ENCODE results near the gene MYL3. TPM values are rescaled to one million over a fixed set of nuclear protein-coding genes. Genes with fewer than 3 reads are reported as not detected.

The MYL3 gene
- total RNA-seq, 2 donors from 2014 or later = not detected

Other genes with a start within 250 kb of the MYL3 start
- 1 to 10 TPM; 2.0 to 8.1 TPM for gene ALS2CL, start 169.8 kb downstream of the MYL3 start, total RNA-seq
- 1 to 10 TPM in 1 of 2 donors, under 1 TPM in 1; 0.84 to 1.0 TPM for gene TMIE, start 162.1 kb downstream of the MYL3 start, total RNA-seq
- not detected for gene PRSS50, start 145.6 kb downstream of the MYL3 start, total RNA-seq
- not detected for gene PTH1R, start 14.3 kb upstream of the MYL3 start, total RNA-seq
- 10 to 100 TPM; 49.3 to 55.2 TPM for gene CCDC12, start 113.3 kb upstream of the MYL3 start, total RNA-seq
- 100 to 1,000 TPM in 1 of 2 donors, 10 to 100 TPM in 1; 75.7 to 122 TPM for gene NBEAL2, start 116.2 kb upstream of the MYL3 start, total RNA-seq